HCT116 (cell line): Measurements from ENCODE around the gene HOXD9. TPM values are rescaled to one million over a fixed set of nuclear protein-coding genes. Genes with fewer than 3 reads are reported as not detected.

ENCODE experiments used
- ATAC-seq: fragments of 200-7000 bp; cut with Tn5 transposase; 2 replicates; pipeline ENCODE4 v1.9.1; 2020; ENCODE audit warnings: mild to moderate bottlenecking, moderate library complexity
- BruUV-seq: library from RNA; stranded (reverse); fragments of 400-500 nt; replicated peaks from 2 replicates; lab custom pipeline; 2021; lab: Mats Ljungman, UMichigan
- CTCF ChIA-PET: fragments of 300-600 bp; sonication (Branson Sonifier 250); formaldehyde crosslinking; loops from one replicate; lab custom pipeline; 2021; ENCODE audit warnings: antibody characterized with exemption; lab: Charles Lee
- POLR2A ChIA-PET: fragments of 300-600, 350-600 bp; sonication (Branson Sonifier 250); formaldehyde crosslinking; loops from one replicate; lab custom pipeline; 2021; ENCODE audit warnings: antibody characterized with exemption; lab: Charles Lee
- RAD21 ChIA-PET, 2 experiments: fragments of 300-600 bp; sonication (Branson Sonifier 250); formaldehyde crosslinking; loops; one replicate each; lab custom pipeline; 2023; ENCODE audit warnings: low total read pairs in 2 of 2; ENCODE audit not compliant: uncharacterized antibody in 2 of 2, unreplicated experiment in 2 of 2, low non-redundant PET in 1 of 2; lab: Charles Lee
- DNase-seq: peaks from one replicate; pipeline ENCODE4 v3.0.0-alpha.2; 2010; ENCODE audit warnings: low read depth, low spot score
- H2AFZ ChIP-seq: fragments of 200-600 bp; shearing (Covaris generic), sonication (generic); 2 replicates; pipeline ENCODE4 v1.6.1; 2017; ENCODE audit warnings: low read depth, mixed run types, mixed read lengths, antibody characterized with exemption, low read length; ENCODE audit not compliant: poor library complexity, severe bottlenecking
- H3K27ac ChIP-seq: 2 replicates; pipeline ENCODE4 v1.5.1; 2012; ENCODE audit warnings: low read depth, low read length
- H3K27me3 ChIP-seq: fragments of 200-600 bp; sonication (generic); 2 replicates; pipeline ENCODE4 v1.6.1; 2016; ENCODE audit warnings: mixed run types, low read length, mixed read lengths; ENCODE audit not compliant: insufficient read depth
- H3K36me3 ChIP-seq, 2 experiments: fragments of 200-500 bp in 1 of 2; fragments of 200-600 bp in 1 of 2; sonication (Bioruptor generic) in 1 of 2; sonication (generic) in 1 of 2; 2 replicates each; pipeline versions ENCODE4 v1.5.1 to v1.6.1; 2014 to 2016; ENCODE audit warnings: low read length in 2 of 2, inconsistent platforms in 1 of 2, mixed read lengths in 1 of 2, mixed run types in 1 of 2; ENCODE audit not compliant: insufficient read depth in 2 of 2, control insufficient read depth in 1 of 2
- H3K4me1 ChIP-seq, 2 experiments: fragments of 200-600 bp in 1 of 2; sonication (generic) in 1 of 2; 2 replicates each; pipeline versions ENCODE4 v1.5.1 to v1.6.1; 2012 to 2017; ENCODE audit warnings: low read length in 2 of 2, inconsistent platforms in 1 of 2, mild to moderate bottlenecking in 1 of 2, mixed read lengths in 1 of 2, mixed run types in 1 of 2, moderate library complexity in 1 of 2; ENCODE audit not compliant: insufficient read depth in 2 of 2, control insufficient read depth in 1 of 2
- H3K4me2 ChIP-seq: fragments of 200-600 bp; sonication (generic); 2 replicates; pipeline ENCODE4 v1.6.1; 2017; ENCODE audit warnings: mixed run types, low read length, mixed read lengths
- H3K4me3 ChIP-seq, 2 experiments: fragments of 200-600 bp in 1 of 2; sonication (generic) in 1 of 2; replicated peaks in 1 of 2; 2 replicates each; pipeline ENCODE4 v1.5.1; 2011 to 2016; ENCODE audit warnings: low read length in 2 of 2, control low read depth in 1 of 2, low read depth in 1 of 2, mild to moderate bottlenecking in 1 of 2, mixed read lengths in 1 of 2, mixed run types in 1 of 2
- H3K79me2 ChIP-seq: fragments of 200-600 bp; sonication (generic); 2 replicates; pipeline ENCODE4 v1.6.1; 2017; ENCODE audit warnings: mild to moderate bottlenecking, mixed run types, low read length, moderate library complexity, mixed read lengths; ENCODE audit not compliant: insufficient read depth
- H3K9ac ChIP-seq: fragments of 200-600 bp; sonication (generic); 2 replicates; pipeline ENCODE4 v1.6.1; 2016; ENCODE audit warnings: low read length, mixed read lengths
- H3K9me2 ChIP-seq: fragments of 200-600 bp; sonication (generic), shearing (Covaris generic); 2 replicates; pipeline ENCODE4 v1.6.1; 2017; ENCODE audit warnings: mixed run types, mild to moderate bottlenecking, moderate library complexity; ENCODE audit not compliant: insufficient read depth
- H3K9me3 ChIP-seq, 2 experiments: fragments of 200-500 bp in 1 of 2; fragments of 200-600 bp in 1 of 2; sonication (Bioruptor generic) in 1 of 2; sonication (generic) in 1 of 2; 2 replicates each; pipeline ENCODE4 v1.6.1; 2014 to 2017; ENCODE audit warnings: low read length in 2 of 2, mixed read lengths in 2 of 2, inconsistent platforms in 1 of 2, low read depth in 1 of 2, mild to moderate bottlenecking in 1 of 2, mixed run types in 1 of 2, moderate library complexity in 1 of 2; ENCODE audit not compliant: control insufficient read depth in 1 of 2, insufficient read depth in 1 of 2
- H4K20me1 ChIP-seq: fragments of 200-600 bp; sonication (generic), shearing (Covaris generic); 2 replicates; pipeline ENCODE4 v1.6.1; 2017; ENCODE audit warnings: mixed run types, mild to moderate bottlenecking, moderate library complexity; ENCODE audit not compliant: insufficient read depth
- EGR1 ChIP-seq: IDR thresholded peaks from 2 replicates; pipeline ENCODE4 v1.6.1; 2012; ENCODE audit warnings: low read depth
- ELF1 ChIP-seq: IDR thresholded peaks from 2 replicates; pipeline ENCODE4 v1.6.1; 2012; ENCODE audit warnings: low read depth, borderline replicate concordance
- FOSL1 ChIP-seq: IDR thresholded peaks from 2 replicates; pipeline ENCODE4 v1.6.1; 2012; ENCODE audit warnings: low read depth
- MAX ChIP-seq: IDR thresholded peaks from 2 replicates; pipeline ENCODE4 v1.6.1; 2012
- POLR2A ChIP-seq: IDR thresholded peaks from 2 replicates; pipeline ENCODE4 v1.7.0; 2011; ENCODE audit warnings: borderline replicate concordance; ENCODE audit not compliant: insufficient read depth, insufficient read length; ENCODE audit errors: extremely low read depth
- POLR2AphosphoS5 ChIP-seq: IDR thresholded peaks from 2 replicates; pipeline ENCODE4 v1.6.1; 2011; ENCODE audit warnings: mild to moderate bottlenecking, low read depth, low read length, moderate library complexity
- SP1 ChIP-seq: IDR thresholded peaks from 2 replicates; pipeline ENCODE4 v1.6.1; 2012; ENCODE audit warnings: low read depth
- SRF ChIP-seq: IDR thresholded peaks from 2 replicates; pipeline ENCODE4 v1.6.1; 2012; ENCODE audit warnings: low read depth
- ZBTB33 ChIP-seq: IDR thresholded peaks from 2 replicates; pipeline ENCODE4 v1.6.1; 2011; ENCODE audit warnings: mild to moderate bottlenecking, low read length, moderate library complexity; ENCODE audit not compliant: insufficient replicate concordance; ENCODE audit errors: extremely low read depth
- ZFX ChIP-seq: fragments of 450-650 bp; IDR thresholded peaks from 2 replicates; pipeline ENCODE4 v1.6.1; 2017
- ZNF274 ChIP-seq: fragments of 200-500 bp; sonication (Bioruptor generic); IDR thresholded peaks from 2 replicates; pipeline ENCODE4 v1.6.1; 2014; ENCODE audit warnings: mild to moderate bottlenecking, low read depth, low read length, inconsistent platforms
- intact Hi-C: fragments of 100-400 bp; cut with micrococcal nuclease; formaldehyde crosslinking; loops from 2 replicates; pipeline ENCODE4 v1.10.0; 2022
- total RNA-seq: library from RNA; stranded (reverse); gene quantifications from one replicate; pipeline ENCODE4 v1.2.1, GENCODE V29; 2021; ENCODE audit not compliant: unreplicated experiment

Gene HOXD9
- total RNA-seq, 1 experiment from 2014 or later: not detected

GRCh38 chr2:176072951-176073904 lies 49.3 kb upstream of the HOXD9 start:
- Histone ChIP-seq H2AFZ (no peak overlapping the region), H3K36me3 (no peaks in the 10 kb centered on the region), H3K9me2 (no peaks in the 10 kb centered on the region), H3K4me1 (no peaks in the 10 kb centered on the region), H3K27me3 (no peaks in the 10 kb centered on the region), H3K9me3 (no peaks in the 10 kb centered on the region), H3K79me2 (no peaks in the 10 kb centered on the region), H3K9ac (no peak overlapping the region), H3K4me3 (no peak overlapping the region), H4K20me1 (no peaks in the 10 kb centered on the region), H3K4me2 (no peak overlapping the region), H3K27ac (no peak overlapping the region)
- intact Hi-C loops: no loop called here
- DNase-seq (no peak), ATAC-seq (no peak)
- ChIA-PET CTCF (no interaction called here), RAD21 (no interaction called here), POLR2A (no interaction called here)
- TF ChIP-seq ZFX (no peak), ZNF274 (no peak), SP1 (no peak), SRF (no peak), MAX (no peak), FOSL1 (no peak), POLR2A (no peak)
- BruUV-seq: no TSS peak

GRCh38 chr2:176074919-176075425 lies 47.5 kb upstream of the HOXD9 start:
- ATAC-seq (no peak), DNase-seq (no peak)
- Histone ChIP-seq H3K9me3 (no peaks in the 10 kb centered on the region), H3K4me2 (no peak overlapping the region), H3K27me3 (no peaks in the 10 kb centered on the region), H3K4me1 (no peaks in the 10 kb centered on the region), H4K20me1 (no peaks in the 10 kb centered on the region), H3K79me2 (no peaks in the 10 kb centered on the region), H3K9ac (no peak overlapping the region), H3K36me3 (no peaks in the 10 kb centered on the region), H2AFZ (no peak overlapping the region), H3K9me2 (no peaks in the 10 kb centered on the region), H3K4me3 (no peak overlapping the region), H3K27ac (no peak overlapping the region)
- BruUV-seq: no TSS peak
- CTCF ChIA-PET: no interaction called here
- POLR2A ChIA-PET: interaction anchor here (0.6 kb wide), 1 partner anchor 701 kb away, joined by 3 read pairs; no protein-coding TSS in a partner anchor
- no peak for TF ChIP-seq EGR1
- TF ChIP-seq FOSL1: no peak
- no peak for TF ChIP-seq MAX
- TF ChIP-seq ELF1: no peak
- no peak for TF ChIP-seq ZBTB33
- no peak for TF ChIP-seq POLR2AphosphoS5
- RAD21 ChIA-PET: no interaction called here
- intact Hi-C loops: no loop called here
